H1 (cell line): ENCODE measurements around the gene ZNF786. TPM values are rescaled to one million over a fixed set of nuclear protein-coding genes. Genes with fewer than 3 reads are reported as not detected.

Experiments
- CTCF ChIA-PET: fragments of 300-600 bp; sonication (Branson Sonifier 250); formaldehyde crosslinking; loops from one replicate; lab custom pipeline; 2021; ENCODE audit not compliant: partially characterized antibody; lab: Charles Lee
- POLR2A ChIA-PET: fragments of 300-600 bp; sonication (Branson Sonifier 250); formaldehyde crosslinking; loops from one replicate; lab custom pipeline; 2021; ENCODE audit warnings: inconsistent platforms; ENCODE audit not compliant: partially characterized antibody; lab: Charles Lee
- DNase-seq, 2 experiments: peaks; one replicate each; pipeline versions ENCODE4 v3.0.0 to v3.0.0-alpha.2; 2010 to 2022; ENCODE audit warnings: low spot score in 2 of 2, low read depth in 1 of 2, mixed read lengths in 1 of 2
- FAIRE-seq: peaks from 2 replicates; lab custom pipeline; 2011; peaks lifted over from hg19 to GRCh38; lab: Jason Lieb, UNC
- H2AFZ ChIP-seq: 2 replicates; pipeline ENCODE4 v1.8.1; 2012; ENCODE audit warnings: low read length, inconsistent platforms
- H2AK5ac ChIP-seq: 2 replicates; pipeline ENCODE4 v1.6.1; 2013; ENCODE audit warnings: low read depth, low read length
- H2BK120ac ChIP-seq: replicated peaks from 2 replicates; pipeline ENCODE3; 2013; ENCODE audit warnings: low read depth, low read length, inconsistent platforms
- H2BK12ac ChIP-seq: 2 replicates; pipeline ENCODE4 v1.6.1; 2013; ENCODE audit warnings: low read depth, low read length
- H2BK15ac ChIP-seq: 2 replicates; pipeline ENCODE4 v1.6.1; 2013; ENCODE audit warnings: low read length
- H2BK20ac ChIP-seq: 2 replicates; pipeline ENCODE4 v1.6.1; 2013; ENCODE audit warnings: low read length
- H2BK5ac ChIP-seq: 2 replicates; pipeline ENCODE4 v1.6.1; 2013; ENCODE audit warnings: low read depth, low read length
- H3K14ac ChIP-seq: 2 replicates; pipeline ENCODE4 v1.6.1; 2013; ENCODE audit warnings: inconsistent platforms; ENCODE audit not compliant: insufficient read length
- H3K18ac ChIP-seq: 2 replicates; pipeline ENCODE4 v1.6.1; 2013; ENCODE audit warnings: low read length; ENCODE audit errors: extremely low read depth
- H3K23ac ChIP-seq: 2 replicates; pipeline ENCODE4 v1.6.1; 2013; ENCODE audit warnings: inconsistent platforms; ENCODE audit not compliant: insufficient read length
- H3K23me2 ChIP-seq: 2 replicates; pipeline ENCODE4 v1.6.1; 2013; ENCODE audit warnings: low read depth, low read length
- H3K27ac ChIP-seq: 2 replicates; pipeline ENCODE4 v1.6.1; 2011; ENCODE audit warnings: low read depth, low read length, inconsistent platforms
- H3K27me3 ChIP-seq, 4 experiments: replicated peaks in 1 of 4; 1 replicate in 1 of 4; 2 replicates in 3 of 4; pipeline versions ENCODE4 v1.6.1 to v1.8.1; 2011 to 2013; ENCODE audit warnings: low read length in 3 of 4, mild to moderate bottlenecking in 3 of 4, inconsistent platforms in 2 of 4, mixed read lengths in 2 of 4, moderate library complexity in 1 of 4; ENCODE audit not compliant: control insufficient read depth in 3 of 4, insufficient read depth in 3 of 4; ENCODE audit errors: extremely low read depth in 1 of 4
- H3K36me3 ChIP-seq, 4 experiments: 2 replicates each; pipeline versions ENCODE4 v1.6.1 to v1.8.1; 2011 to 2013; ENCODE audit warnings: mild to moderate bottlenecking in 4 of 4, low read length in 3 of 4, moderate library complexity in 2 of 4, control low read depth in 1 of 4, inconsistent platforms in 1 of 4; ENCODE audit not compliant: insufficient read depth in 4 of 4, control insufficient read depth in 2 of 4
- H3K4ac ChIP-seq: replicated peaks from 2 replicates; pipeline ENCODE3; 2013; ENCODE audit warnings: low read length, low read depth, mixed read lengths, inconsistent platforms; ENCODE audit not compliant: insufficient read length
- H3K4me1 ChIP-seq, 4 experiments: replicated peaks in 1 of 4; 1 replicate in 1 of 4; 2 replicates in 3 of 4; pipeline versions ENCODE4 v1.6.1 to v1.8.1; 2011 to 2013; ENCODE audit warnings: low read length in 3 of 4, inconsistent platforms in 2 of 4, mixed read lengths in 1 of 4; ENCODE audit not compliant: insufficient read depth in 4 of 4, control insufficient read depth in 3 of 4
- H3K4me2 ChIP-seq, 2 experiments: 2 replicates each; pipeline versions ENCODE4 v1.6.1 to v1.8.1; 2011 to 2013; ENCODE audit warnings: low read depth in 2 of 2, low read length in 2 of 2, control low read depth in 1 of 2, inconsistent platforms in 1 of 2, mild to moderate bottlenecking in 1 of 2; ENCODE audit not compliant: insufficient read depth in 1 of 2
- H3K4me3 ChIP-seq, 4 experiments: fragments of 200-600, 300-600 bp in 1 of 4; sonication (generic), shearing (Covaris generic), sonication (Bioruptor Twin) in 1 of 4; 2 replicates each; pipeline versions ENCODE4 v1.5.1 to v1.8.1; 2011 to 2016; ENCODE audit warnings: low read length in 4 of 4, low read depth in 3 of 4, control low read depth in 2 of 4, inconsistent platforms in 2 of 4, mild to moderate bottlenecking in 2 of 4, mixed read lengths in 1 of 4, moderate library complexity in 1 of 4; ENCODE audit not compliant: insufficient read depth in 2 of 4; ENCODE audit errors: extremely low read depth in 1 of 4
- H3K56ac ChIP-seq: replicated peaks from 2 replicates; pipeline ENCODE3; 2013; ENCODE audit warnings: low read depth, mild to moderate bottlenecking, mixed read lengths, low read length, inconsistent platforms; ENCODE audit not compliant: insufficient read length
- H3K79me1 ChIP-seq: 2 replicates; pipeline ENCODE4 v1.6.1; 2013; ENCODE audit warnings: low read depth, low read length, control low read depth
- H3K79me2 ChIP-seq, 2 experiments: 2 replicates each; pipeline versions ENCODE4 v1.6.1 to v1.8.1; 2012 to 2013; ENCODE audit warnings: low read length in 2 of 2, mild to moderate bottlenecking in 2 of 2, inconsistent platforms in 1 of 2; ENCODE audit not compliant: insufficient read depth in 2 of 2, control insufficient read depth in 1 of 2
- H3K9ac ChIP-seq, 4 experiments: replicated peaks in 1 of 4; 1 replicate in 1 of 4; 2 replicates in 3 of 4; pipeline versions ENCODE4 v1.6.1 to v1.8.1; 2011 to 2013; ENCODE audit warnings: low read depth in 3 of 4, low read length in 3 of 4, control low read depth in 2 of 4, mild to moderate bottlenecking in 2 of 4, moderate library complexity in 2 of 4, inconsistent platforms in 1 of 4; ENCODE audit errors: extremely low read depth in 1 of 4
- H3K9me3 ChIP-seq, 2 experiments: 2 replicates each; pipeline versions ENCODE4 v1.6.1 to v1.8.1; 2012 to 2013; ENCODE audit warnings: mild to moderate bottlenecking in 2 of 2, moderate library complexity in 2 of 2, control low read depth in 1 of 2, inconsistent platforms in 1 of 2, low read depth in 1 of 2, low read length in 1 of 2, mixed read lengths in 1 of 2; ENCODE audit not compliant: insufficient read depth in 2 of 2
- H4K20me1 ChIP-seq, 2 experiments: replicated peaks in 1 of 2; 2 replicates each; pipeline versions ENCODE3 to v1.8.1; 2011 to 2013; ENCODE audit warnings: inconsistent platforms in 2 of 2, low read length in 2 of 2, mild to moderate bottlenecking in 1 of 2; ENCODE audit not compliant: insufficient read depth in 2 of 2, control insufficient read depth in 1 of 2
- H4K5ac ChIP-seq: 2 replicates; pipeline ENCODE4 v1.6.1; 2013; ENCODE audit warnings: low read length, low read depth, mixed read lengths, inconsistent platforms; ENCODE audit not compliant: insufficient read length
- H4K8ac ChIP-seq: 2 replicates; pipeline ENCODE4 v1.8.0; 2013; ENCODE audit warnings: mild to moderate bottlenecking, moderate library complexity, low read length, inconsistent platforms; ENCODE audit not compliant: insufficient read depth; ENCODE audit errors: extremely low read depth
- H4K91ac ChIP-seq: replicated peaks from 2 replicates; pipeline ENCODE3; 2013; ENCODE audit warnings: low read length, mixed read lengths, inconsistent platforms; ENCODE audit not compliant: insufficient read length
- BRCA1 ChIP-seq: IDR thresholded peaks from 2 replicates; pipeline ENCODE4 v1.6.1; 2012; ENCODE audit warnings: low read depth, low read length, improper control_type of control experiment
- CHD2 ChIP-seq: IDR thresholded peaks from 2 replicates; pipeline ENCODE4 v1.6.1; 2012; ENCODE audit warnings: low read length, improper control_type of control experiment
- EGR1 ChIP-seq: IDR thresholded peaks from 2 replicates; pipeline ENCODE4 v1.6.1; 2011; ENCODE audit warnings: low read depth, low read length, borderline replicate concordance
- EP300 ChIP-seq, 2 experiments: IDR thresholded peaks; 1 replicate in 1 of 2; 2 replicates in 1 of 2; pipeline ENCODE4 v1.6.1; 2011 to 2012; ENCODE audit warnings: low read depth in 2 of 2, low read length in 2 of 2, mild to moderate bottlenecking in 2 of 2, borderline replicate concordance in 1 of 2, inconsistent platforms in 1 of 2, moderate library complexity in 1 of 2
- GABPA ChIP-seq: IDR thresholded peaks from 2 replicates; pipeline ENCODE4 v1.6.1; 2011; ENCODE audit warnings: mild to moderate bottlenecking, low read length, moderate library complexity, borderline replicate concordance; ENCODE audit not compliant: insufficient read depth
- PHF8 ChIP-seq: fragments of 200-600 bp; sonication (generic); conservative IDR thresholded peaks from 2 replicates; pipeline ENCODE4 v1.7.1; 2012; ENCODE audit warnings: low read depth, mild to moderate bottlenecking, inconsistent platforms, low read length, moderate library complexity
- POLR2A ChIP-seq, 2 experiments: IDR thresholded peaks; 1 replicate in 1 of 2; 2 replicates in 1 of 2; pipeline ENCODE4 v1.6.1; 2011; ENCODE audit warnings: low read depth in 2 of 2, low read length in 2 of 2, mild to moderate bottlenecking in 2 of 2; ENCODE audit errors: control extremely low read depth in 1 of 2
- RXRA ChIP-seq: IDR thresholded peaks from 2 replicates; pipeline ENCODE4 v1.6.1; 2011; ENCODE audit warnings: low read depth, mild to moderate bottlenecking, low read length, moderate library complexity; ENCODE audit not compliant: insufficient read depth
- WGBS, 2 experiments: shearing (Covaris generic) in 1 of 2; methylation state at CpG; one replicate each; pipeline versions ENCODE4 v1.1.6 to v1.1.7; 2013 to 2015; ENCODE audit warnings: low lambda C conversion rate in 2 of 2, mixed read lengths in 2 of 2, inconsistent platforms in 1 of 2, low coverage in 1 of 2, missing lambda C conversion rate in 1 of 2; ENCODE audit not compliant: insufficient replicate concordance in 2 of 2, insufficient coverage in 1 of 2, insufficient read length in 1 of 2; ENCODE audit errors: extremely low coverage in 1 of 2, missing lambda C conversion rate in 1 of 2; 5-methylcytosine and 5-hydroxymethylcytosine counted together
- polyA plus RNA-seq, 7 experiments: library from polyadenylated mRNA; depleted of rRNA in 3 of 7; stranded (reverse) in 5 of 7; unstranded in 2 of 7; fragments of >200 nt in 5 of 7; fragments of 200-250 nt in 2 of 7; gene quantifications; 1 replicate in 5 of 7; 2 replicates in 1 of 7; 4 replicates in 1 of 7; pipeline versions ENCODE4 v1.2.1 to v1.2.3, GENCODE V29; 2011 to 2013; ENCODE audit warnings: missing spikeins in 2 of 7, mixed read lengths in 2 of 7
- total RNA-seq: library from RNA; stranded (reverse); fragmentation: NEBNext Ultra II Directional; extraction: Animal tissue kit (Norgen Biotek cat#: 25700); gene quantifications from 2 replicates; pipeline ENCODE4 v1.2.1, GENCODE V29; 2021

ZNF786 gene
- total and polyA plus RNA-seq, 2 of the 8 experiments (the other 6 are each of a cell fraction or from before 2014, with no cell fraction given) = 7.7 to 16.3 TPM

DNA sequence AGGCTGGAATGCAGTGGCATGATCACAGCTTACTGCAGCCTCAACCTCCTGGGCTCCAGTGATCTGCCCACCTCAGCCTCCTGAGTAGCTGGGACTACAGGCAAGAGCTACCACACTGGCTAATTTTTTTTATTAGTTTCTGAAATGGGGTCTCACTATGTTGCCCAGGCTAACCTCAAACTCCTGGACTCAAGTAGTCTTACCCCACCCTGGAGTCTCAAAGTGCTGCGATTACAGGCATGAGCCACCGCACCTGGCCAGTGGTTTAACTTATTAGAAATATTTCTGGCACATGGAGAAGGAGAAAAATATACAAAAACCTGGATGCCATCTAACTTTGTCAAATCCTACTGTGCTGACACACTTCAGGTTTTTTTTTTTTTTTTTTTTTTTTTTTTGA, 15.2 kb downstream of the ZNF786 start:
- Histone ChIP-seq H4K91ac (no peak overlapping the region), H3K4ac (no peak overlapping the region), H2BK20ac (no peak overlapping the region), H4K20me1 (peaks cover 0 to 3% of the 10 kb centered on the region in 2 experiments), H3K79me2 (no peaks in the 10 kb centered on the region), H3K23me2 (no peaks in the 10 kb centered on the region), H3K79me1 (no peaks in the 10 kb centered on the region), H4K5ac (no peak overlapping the region), H3K23ac (no peak overlapping the region), H2BK15ac (no peak overlapping the region), H3K36me3 (peaks cover 12 to 34% (median 22%) of the 10 kb centered on the region in 4 experiments), H2AK5ac (no peak overlapping the region), H2BK120ac (no peak overlapping the region), H4K8ac (no peak overlapping the region), H3K4me2 (no peak overlapping the region), H2BK12ac (no peak overlapping the region), H3K18ac (no peak overlapping the region), H2AFZ (no peak overlapping the region), H3K56ac (no peak overlapping the region), H3K27ac (no peak overlapping the region), H2BK5ac (no peak overlapping the region), H3K9me3 (no peaks in the 10 kb centered on the region), H3K27me3 (no peaks in the 10 kb centered on the region), H3K4me3 (no peak overlapping the region), H3K9ac (no peak overlapping the region), H3K14ac (no peak overlapping the region), H3K4me1 (no peaks in the 10 kb centered on the region; a peak in 1 of 7 replicates)
- ChIA-PET CTCF (interaction anchor here (0.6 to 2.4 kb wide), 2 partner anchors 10 to 17 kb away, joined by 3 to 6 read pairs; no protein-coding TSS in a partner anchor), POLR2A (interaction anchor here (1.5 kb wide), 1 partner anchor 14 kb away, joined by 5 read pairs; no protein-coding TSS in a partner anchor)
- DNase-seq = no peak
- WGBS, 2 experiments = 90% methylated on average over 2 of the region's 2 CpGs; no CpG with 5 or more reads in 1 of the 2 experiments
- no peak for FAIRE-seq
- TF ChIP-seq EP300 (IDR thresholded peaks at IDR 0.05; ENCODE audit: borderline replicate concordance in 1 of 2, low read depth in 2 of 2, low read length in 2 of 2) (no peak), GABPA (no peak), BRCA1 (no peak), POLR2A (IDR thresholded peaks at IDR 0.05; ENCODE audit: control extremely low read depth in 1 of 2, low read depth in 2 of 2, low read length in 2 of 2) (no peak), RXRA (no peak), PHF8 (no peak), CHD2 (no peak), EGR1 (no peak)
